NB4 (cell line): Measurements from ENCODE around the gene UIMC1.

Experiments
- DNase-seq: peaks from one replicate; pipeline ENCODE4 v3.0.0; 2010; ENCODE audit warnings: low read depth
- H3K4me3 ChIP-seq: one replicate; pipeline ENCODE4 v1.5.1; 2011; ENCODE audit warnings: mild to moderate bottlenecking, low read depth, low read length, moderate library complexity
- CTCF ChIP-seq: IDR thresholded peaks from one replicate; pipeline ENCODE4 v1.5.1; 2012; ENCODE audit warnings: low read depth, low read length
- MYC ChIP-seq: IDR thresholded peaks from 2 replicates; pipeline ENCODE4 v1.6.1; 2011; ENCODE audit warnings: low read depth, low read length
- POLR2A ChIP-seq: IDR thresholded peaks from 2 replicates; pipeline ENCODE4 v1.6.1; 2011; ENCODE audit warnings: mild to moderate bottlenecking; ENCODE audit not compliant: insufficient read length; ENCODE audit errors: extremely low read depth
- TF ChIP-seq, protein P1 (sequence below): IDR thresholded peaks from 2 replicates; pipeline ENCODE4 v1.6.1; 2011; ENCODE audit warnings: low read depth, low read length

Gene UIMC1

DNA sequence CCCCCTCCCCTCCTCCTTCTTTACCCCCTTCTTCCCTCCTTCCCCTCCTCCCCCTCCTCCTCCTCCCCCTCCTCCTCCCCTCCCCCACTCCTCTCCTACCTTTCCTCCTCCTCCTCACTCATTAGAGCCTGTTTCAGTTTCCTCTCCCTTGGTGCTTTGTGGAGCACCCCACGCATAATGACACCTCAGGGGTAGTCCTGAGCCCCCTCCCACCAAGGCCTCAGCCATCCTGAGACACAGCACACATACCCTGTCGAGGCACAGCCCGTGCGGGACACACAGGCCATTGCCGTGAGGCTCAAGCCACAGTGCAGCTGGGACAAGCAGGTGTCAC lies 142.8 kb downstream of the UIMC1 start:
- TF ChIP-seq POLR2A = no peak
- TF ChIP-seq, protein P1, sequence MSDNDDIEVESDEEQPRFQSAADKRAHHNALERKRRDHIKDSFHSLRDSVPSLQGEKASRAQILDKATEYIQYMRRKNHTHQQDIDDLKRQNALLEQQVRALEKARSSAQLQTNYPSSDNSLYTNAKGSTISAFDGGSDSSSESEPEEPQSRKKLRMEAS = no peak
- TF ChIP-seq MYC = no peak
- TF ChIP-seq CTCF = no peak
- no peak for DNase-seq
- no peak overlapping the region for H3K4me3 ChIP-seq

- TF ChIP-seq POLR2A (no peak), MYC (no peak), CTCF (no peak)
- TF ChIP-seq, protein P1 = no peak
- peak; percentile 37 for DNase-seq
- no peak overlapping the region for H3K4me3 ChIP-seq
Observed at GRCh38 chr5:176863041-176863764, 143.4 kb downstream of the UIMC1 start.

DNA sequence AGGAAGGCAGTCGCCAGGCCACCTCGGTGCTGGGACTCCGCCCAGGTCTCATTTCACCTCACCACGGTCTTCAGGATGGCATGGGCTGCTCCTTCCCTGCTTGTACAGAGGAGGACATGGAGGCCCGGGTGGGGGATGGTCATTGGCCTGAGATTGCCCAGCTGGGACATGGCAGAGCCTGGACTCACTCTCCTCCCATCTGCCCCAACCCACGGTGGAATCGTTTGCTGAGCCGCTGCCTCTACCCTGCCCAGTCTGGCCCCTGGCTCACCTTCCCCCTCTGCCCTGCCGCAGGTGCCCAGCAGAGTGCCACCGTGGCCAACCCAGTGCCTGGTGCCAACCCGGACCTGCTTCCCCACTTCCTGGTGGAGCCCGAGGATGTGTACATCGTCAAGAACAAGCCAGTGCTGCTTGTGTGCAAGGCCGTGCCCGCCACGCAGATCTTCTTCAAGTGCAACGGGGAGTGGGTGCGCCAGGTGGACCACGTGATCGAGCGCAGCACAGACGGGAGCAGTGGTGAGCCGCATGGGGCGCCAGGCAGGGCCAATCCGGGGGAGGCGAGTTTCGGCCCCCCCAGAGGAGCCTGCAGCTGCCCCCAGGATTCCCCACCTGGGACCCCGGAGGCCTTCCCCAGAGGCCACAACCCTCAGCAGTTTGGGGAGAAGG lies 144.1 kb downstream of the UIMC1 start:
- no peak for DNase-seq

GRCh38 chr5:176861276-176861675 lies 145.3 kb downstream of the UIMC1 start:
- TF ChIP-seq POLR2A = no peak
- TF ChIP-seq, protein P1 = no peak
- no peak for TF ChIP-seq MYC
- TF ChIP-seq CTCF = no peak
- DNase-seq = no peak

More for the DNA sequence above, 144.1 kb downstream of the UIMC1 start:
- no peak overlapping the region for H3K4me3 ChIP-seq
- TF ChIP-seq MYC (no peak), POLR2A (no peak)

DNA sequence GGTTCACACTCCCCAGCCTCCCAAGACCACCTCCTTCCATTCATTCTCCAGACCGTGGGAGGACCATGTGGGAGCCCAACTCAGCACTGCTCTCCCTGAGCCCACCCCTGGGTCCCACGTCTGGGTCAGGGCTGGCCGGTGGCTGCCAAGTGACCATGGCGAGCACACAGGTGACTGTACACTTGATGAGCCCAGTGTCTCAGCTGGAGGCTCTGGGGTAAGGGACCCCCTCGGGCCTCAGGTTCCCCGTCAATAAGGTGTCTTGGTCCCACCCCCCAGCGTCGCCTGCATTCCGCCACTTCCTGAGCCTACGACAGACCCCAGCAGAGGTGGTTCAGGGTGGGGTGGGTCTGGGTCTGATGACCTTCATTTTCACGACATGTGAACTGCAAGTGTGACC lies 146.2 kb downstream of the UIMC1 start:
- no peak for DNase-seq
- TF ChIP-seq, protein P1 = no peak
- no peak for TF ChIP-seq CTCF
- no peak for TF ChIP-seq MYC
- no peak for TF ChIP-seq POLR2A
- no peak overlapping the region for H3K4me3 ChIP-seq

More at GRCh38 chr5:176861276-176861675, 145.3 kb downstream of the UIMC1 start:
- no peak overlapping the region for H3K4me3 ChIP-seq

DNA sequence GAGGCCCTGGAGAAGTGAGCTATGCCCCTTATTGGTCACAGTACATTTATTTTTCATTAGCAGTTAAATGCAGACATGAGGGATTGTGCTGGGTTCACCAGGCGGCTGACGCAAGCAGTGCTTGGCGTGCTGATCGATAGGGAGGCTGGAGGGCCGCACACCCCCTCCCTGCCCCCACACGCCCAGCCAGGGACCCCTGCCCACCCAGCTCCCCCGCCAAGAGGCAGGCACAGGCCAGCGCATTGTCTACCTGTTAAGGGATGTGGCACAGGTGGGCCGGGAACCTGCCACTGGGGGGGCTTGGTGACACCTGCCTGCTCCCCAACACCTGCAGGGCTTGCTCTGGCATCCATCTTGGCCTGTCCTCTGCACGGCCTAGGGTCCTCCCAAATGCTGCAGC lies 146.7 kb downstream of the UIMC1 start:
- TF ChIP-seq POLR2A = no peak
- no peak for TF ChIP-seq CTCF
- TF ChIP-seq MYC = no peak
- TF ChIP-seq, protein P1 = no peak
- H3K4me3 ChIP-seq = no peak overlapping the region
- DNase-seq = no peak
